HepG2 (cell line): Measurements from ENCODE around the gene ENC1. TPM values are rescaled to one million over a fixed set of nuclear protein-coding genes. Genes with fewer than 3 reads are reported as not detected.
A peak's percentile ranks its signal among the peaks of the same experiment; 100 is the strongest.

Experiments used
- FOXK1 ChIP-seq: sonication (generic); formaldehyde crosslinking; IDR thresholded peaks from 2 replicates; pipeline ENCODE4 v1.4.0; 2020; ENCODE audit warnings: low read depth, missing genetic modification reagents, borderline replicate concordance
- IKZF5 ChIP-seq: IDR thresholded peaks from 2 replicates; pipeline ENCODE4 v1.6.1; 2018; ENCODE audit warnings: missing genetic modification reagents, mild to moderate bottlenecking, missing compliant biosample characterization
- KIAA2018 ChIP-seq: sonication (generic); formaldehyde crosslinking; IDR thresholded peaks from 2 replicates; pipeline ENCODE4 v1.5.0; 2020; ENCODE audit warnings: mild to moderate bottlenecking, missing genetic modification reagents, borderline replicate concordance
- LCORL ChIP-seq, 2 experiments: fragments of 450-650 bp in 1 of 2; sonication (generic) in 1 of 2; formaldehyde crosslinking in 1 of 2; IDR thresholded peaks; 2 replicates each; pipeline versions ENCODE4 v1.5.0 to v1.6.1; 2017 to 2020; ENCODE audit warnings: antibody characterized with exemption in 1 of 2, missing genetic modification reagents in 1 of 2
- ZNF318 ChIP-seq: sonication (generic); formaldehyde crosslinking; IDR thresholded peaks from 2 replicates; pipeline ENCODE4 v1.4.0; 2020; ENCODE audit warnings: mild to moderate bottlenecking, missing genetic modification reagents
- ZNF720 ChIP-seq: sonication (generic); formaldehyde crosslinking; IDR thresholded peaks from 2 replicates; pipeline ENCODE4 v1.4.0; 2020; ENCODE audit warnings: missing genetic modification reagents
- polyA plus RNA-seq, 8 experiments: library from polyadenylated mRNA; depleted of rRNA in 3 of 8; stranded (reverse) in 7 of 8; unstranded in 1 of 8; fragments of >200 nt; fragmentation: Illumina TruSeq in 4 of 8; extraction: Trizol in 4 of 8; gene quantifications; 2 replicates each; pipeline versions ENCODE4 v1.2.1 to v1.2.3, GENCODE V29; 2011 to 2016; ENCODE audit warnings: low read depth in 4 of 8, missing spikeins in 1 of 8, mixed read lengths in 1 of 8; ENCODE audit not compliant: insufficient read depth in 1 of 8
- total RNA-seq, 5 experiments: library from RNA; depleted of rRNA; stranded (reverse); fragments of >200 nt; fragmentation: Illumina TruSeq; extraction: Trizol; gene quantifications; 2 replicates each; pipeline ENCODE4 v1.2.3, GENCODE V29; 2016; ENCODE audit warnings: low read depth in 1 of 5

The ENC1 gene
- total and polyA plus RNA-seq, 2 of the 13 experiments (the other 11 are each of a cell fraction or from before 2014, with no cell fraction given), result 63.8 to 64.4 TPM

GRCh38 chr5:74684900-74685851 lies 44.6 kb upstream of the ENC1 start, which contains the start of gene HEXB (continued):
- TF ChIP-seq KIAA2018 (CRISPR knock-in tag) (no peak), IKZF5 (CRISPR knock-in tag) (peak; percentile 45; the same call in 1 of the 2 replicates), LCORL (IDR thresholded peaks at IDR 0.05) (no peak), LCORL (CRISPR knock-in tag; IDR thresholded peaks at IDR 0.05) (peak; percentile 61; the same call in 1 of the 2 replicates), FOXK1 (CRISPR knock-in tag) (no peak), ZNF720 (no peak), ZNF318 (CRISPR knock-in tag) (no peak)
